HG03442 (cell line): Measurements from ENCODE around the gene PDE9A.

Experiments
- ATAC-seq: cut with Tn5 transposase; IDR thresholded peaks from one replicate; pipeline ENCODE4 v1.9.1; 2021; ENCODE audit warnings: mild to moderate bottlenecking, moderate library complexity; ENCODE audit not compliant: unreplicated experiment

PDE9A gene

DNA sequence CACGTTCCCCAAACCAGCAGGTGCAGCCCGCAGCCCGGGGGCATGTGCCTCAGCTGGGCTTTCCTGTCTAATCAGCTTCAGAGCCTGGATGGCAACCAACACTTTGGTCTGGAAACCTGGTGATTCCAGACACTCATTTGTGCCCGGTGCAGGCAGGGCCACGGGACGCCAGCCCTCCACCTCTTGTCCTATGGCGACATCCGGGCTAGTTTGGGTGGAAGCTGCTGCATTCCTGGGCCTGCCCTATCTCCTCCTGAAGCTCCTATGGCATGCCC lies 114.1 kb downstream of the PDE9A start:
- ATAC-seq, result no peak

DNA sequence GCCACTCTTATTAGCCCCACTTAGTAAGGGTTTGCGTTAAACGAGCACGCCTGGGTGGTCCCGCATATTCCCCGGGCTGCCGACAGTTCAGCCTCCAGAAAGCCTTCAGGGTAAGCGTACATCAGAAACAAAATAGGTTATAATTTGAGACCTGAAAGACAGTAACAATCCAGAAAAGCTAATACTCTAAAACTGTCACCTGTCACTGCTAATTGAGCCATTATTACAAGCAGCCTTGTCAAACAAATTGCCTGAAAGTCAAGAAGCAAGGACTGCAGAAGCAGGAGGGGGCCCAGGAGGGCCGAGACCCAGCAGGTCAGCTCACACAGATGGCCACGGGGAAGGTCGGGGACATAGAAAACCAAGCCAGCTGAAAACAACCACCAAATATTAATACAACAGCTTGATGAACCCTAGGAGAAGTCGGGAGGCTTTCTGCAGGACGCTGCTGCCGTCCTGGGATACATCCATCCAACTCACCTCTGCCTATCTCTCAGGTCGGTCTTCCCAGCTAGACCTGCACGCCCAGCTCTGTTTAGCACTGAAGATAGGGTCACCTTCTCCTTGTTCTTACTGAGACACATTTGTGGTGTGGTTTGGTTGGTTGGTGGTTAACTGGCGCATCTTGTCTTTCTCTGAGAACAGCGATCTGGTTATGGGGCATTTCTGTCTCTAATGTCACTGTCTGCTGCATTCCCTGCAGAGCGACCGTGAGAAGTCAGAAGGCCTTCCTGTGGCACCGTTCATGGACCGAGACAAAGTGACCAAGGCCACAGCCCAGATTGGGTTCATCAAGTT lies 115.1 kb downstream of the PDE9A start:
- ATAC-seq, result no peak

DNA sequence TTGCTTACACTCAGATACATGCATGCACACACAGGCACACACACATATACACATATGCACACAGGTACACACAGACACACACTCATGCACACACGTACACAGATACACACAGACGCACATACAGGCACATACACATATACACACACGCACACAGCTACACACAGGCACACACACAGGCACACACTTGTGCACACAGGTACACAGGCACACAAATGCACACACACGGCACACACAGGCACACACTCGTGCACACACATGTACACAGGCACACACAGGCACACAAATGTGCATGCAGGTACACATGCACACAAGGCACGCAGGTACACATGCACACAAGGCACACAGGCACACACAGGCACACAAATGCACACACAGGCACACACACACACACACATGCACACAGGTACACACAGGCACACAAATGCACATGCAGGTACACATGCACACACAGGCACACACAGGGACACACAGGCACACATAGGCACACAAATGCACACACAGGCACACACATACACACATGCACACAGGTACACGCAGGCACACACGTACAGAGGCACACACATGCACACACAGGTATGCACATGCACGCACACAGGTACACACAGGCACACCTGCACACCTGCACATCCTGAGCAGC lies 115.9 kb downstream of the PDE9A start:
- ATAC-seq, result no peak

DNA sequence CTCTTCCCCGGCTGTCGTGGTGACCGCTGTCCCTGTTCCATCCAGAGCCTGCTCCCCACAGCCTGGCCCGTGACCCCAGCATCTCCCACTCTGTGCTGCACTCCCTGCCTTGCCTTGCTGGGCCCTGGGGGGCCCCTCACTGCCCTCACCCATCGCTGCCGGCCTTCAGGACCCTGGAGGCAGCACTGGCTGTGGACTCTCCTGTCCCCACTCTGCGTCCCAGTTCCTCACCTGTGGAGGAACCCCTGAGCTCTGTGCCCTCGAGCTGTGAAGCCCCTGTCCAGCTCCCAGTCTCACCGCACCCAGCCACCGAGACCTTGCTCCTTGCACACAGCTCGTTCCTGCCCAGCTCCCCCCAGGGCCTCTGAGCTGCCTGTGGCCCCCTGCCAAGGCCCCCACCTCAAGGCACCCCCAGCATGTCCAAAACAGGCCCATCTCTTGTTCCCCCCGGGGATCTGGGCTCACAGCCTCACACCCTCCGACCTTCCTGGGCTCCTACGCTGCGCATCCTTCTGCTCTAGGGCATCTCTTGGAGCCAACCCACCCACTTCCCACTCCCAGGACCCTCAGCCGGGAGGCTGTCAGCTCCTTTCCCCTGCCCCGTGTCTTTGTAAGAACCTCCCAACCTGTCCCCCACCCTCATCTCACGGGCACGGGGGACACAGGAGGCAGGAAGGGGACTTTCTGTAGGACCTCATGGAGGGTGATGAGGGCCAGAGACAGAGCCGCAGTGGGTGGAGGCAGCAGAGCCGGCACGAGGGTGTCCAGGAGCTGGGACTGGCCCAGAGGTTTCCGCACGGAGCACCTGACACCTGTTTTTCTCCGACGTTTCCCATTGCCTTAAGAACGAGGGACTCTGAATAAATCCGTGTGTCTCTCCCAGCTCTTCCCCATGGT lies 116.6 kb downstream of the PDE9A start:
- ATAC-seq, result no peak

DNA sequence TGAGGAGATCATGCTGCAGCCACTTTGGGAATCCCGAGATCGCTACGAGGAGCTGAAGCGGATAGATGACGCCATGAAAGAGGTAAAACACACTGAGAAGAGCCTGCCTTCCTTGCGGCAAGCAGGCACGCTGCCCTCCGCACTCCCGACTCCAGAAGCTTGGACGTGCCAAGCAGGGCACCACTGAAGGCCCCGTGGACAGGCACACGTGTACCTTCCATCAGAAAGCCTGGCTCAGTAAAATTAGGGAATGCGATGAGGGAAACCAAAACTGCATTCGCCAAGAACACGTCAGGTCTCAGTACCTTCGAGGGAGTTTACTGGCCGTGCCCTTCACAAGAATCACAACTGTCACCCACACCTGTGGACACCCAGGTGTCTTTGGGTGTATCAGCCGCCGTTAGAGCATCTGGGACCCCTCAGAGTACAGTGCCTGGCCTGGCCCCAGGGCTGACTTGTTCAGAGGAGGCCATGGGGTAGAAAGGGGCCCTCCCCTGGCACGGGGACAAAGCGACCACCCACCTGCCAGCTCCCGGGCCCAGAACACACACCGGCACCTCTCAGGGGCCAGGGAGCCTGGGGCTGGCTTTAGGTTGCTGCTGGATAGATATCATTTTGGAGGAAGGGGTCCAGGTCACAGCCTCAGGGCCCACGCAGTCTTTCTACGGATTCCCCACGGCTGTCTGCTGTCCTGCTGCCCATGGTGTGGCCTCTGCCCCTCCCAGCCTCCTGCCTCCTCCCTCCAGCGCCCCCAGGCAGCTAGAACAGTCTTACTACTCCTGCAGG lies 117.5 kb downstream of the PDE9A start:
- no peak for ATAC-seq

DNA sequence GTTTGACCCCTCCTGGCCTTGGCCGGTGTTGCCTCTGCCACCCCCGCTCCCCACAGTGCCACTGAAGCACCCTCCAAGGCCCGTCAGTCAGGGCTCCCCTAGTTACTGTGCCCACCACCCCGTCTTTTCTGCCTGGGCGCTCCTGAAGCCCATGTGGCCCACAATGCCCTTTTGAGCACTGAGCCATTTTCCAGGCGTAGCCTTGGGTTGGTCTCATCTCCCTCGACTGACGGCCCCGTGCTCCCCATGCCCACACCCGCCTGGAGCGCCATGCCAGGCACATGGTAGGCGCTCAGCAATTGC lies 118.0 kb downstream of the PDE9A start:
- no peak for ATAC-seq

DNA sequence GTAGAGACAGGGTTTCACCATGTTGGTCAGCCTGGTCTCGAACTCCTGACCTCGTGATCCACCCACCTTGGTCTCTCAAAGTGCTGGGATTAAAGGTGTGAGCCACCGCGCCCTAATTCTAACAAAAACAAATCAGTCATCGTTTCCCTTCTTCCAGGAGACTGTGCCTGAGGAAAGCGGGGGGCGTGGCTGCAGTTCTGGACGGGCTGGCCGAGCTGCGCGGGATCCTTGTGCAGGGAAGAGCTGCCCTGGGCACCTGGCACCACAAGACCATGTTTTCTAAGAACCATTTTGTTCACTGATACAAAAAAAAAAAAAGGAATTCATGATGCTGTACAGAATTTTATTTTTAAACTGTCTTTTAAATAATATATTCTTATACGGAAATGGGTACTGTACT lies 121.7 kb downstream of the PDE9A start:
- ATAC-seq, result no peak

DNA sequence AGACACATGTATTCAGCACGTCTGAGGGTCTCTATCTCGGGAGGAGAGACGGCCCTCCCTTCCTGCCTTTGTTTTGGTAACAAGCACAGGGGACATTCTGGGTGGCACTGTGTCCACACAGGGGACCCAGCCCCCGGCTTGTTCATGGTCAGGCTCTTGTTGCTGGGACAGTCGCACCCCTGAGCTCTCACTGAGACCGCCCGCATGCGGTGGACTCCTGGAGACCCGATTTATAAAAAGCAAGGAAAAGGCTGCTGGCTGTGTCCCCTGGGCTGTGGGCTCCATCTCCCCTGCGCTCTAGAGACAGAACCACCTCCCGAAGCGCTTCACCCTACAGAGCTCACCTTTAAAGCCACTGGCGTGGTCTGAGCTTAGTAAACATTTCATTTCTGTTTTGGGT lies 122.5 kb downstream of the PDE9A start:
- no peak for ATAC-seq

DNA sequence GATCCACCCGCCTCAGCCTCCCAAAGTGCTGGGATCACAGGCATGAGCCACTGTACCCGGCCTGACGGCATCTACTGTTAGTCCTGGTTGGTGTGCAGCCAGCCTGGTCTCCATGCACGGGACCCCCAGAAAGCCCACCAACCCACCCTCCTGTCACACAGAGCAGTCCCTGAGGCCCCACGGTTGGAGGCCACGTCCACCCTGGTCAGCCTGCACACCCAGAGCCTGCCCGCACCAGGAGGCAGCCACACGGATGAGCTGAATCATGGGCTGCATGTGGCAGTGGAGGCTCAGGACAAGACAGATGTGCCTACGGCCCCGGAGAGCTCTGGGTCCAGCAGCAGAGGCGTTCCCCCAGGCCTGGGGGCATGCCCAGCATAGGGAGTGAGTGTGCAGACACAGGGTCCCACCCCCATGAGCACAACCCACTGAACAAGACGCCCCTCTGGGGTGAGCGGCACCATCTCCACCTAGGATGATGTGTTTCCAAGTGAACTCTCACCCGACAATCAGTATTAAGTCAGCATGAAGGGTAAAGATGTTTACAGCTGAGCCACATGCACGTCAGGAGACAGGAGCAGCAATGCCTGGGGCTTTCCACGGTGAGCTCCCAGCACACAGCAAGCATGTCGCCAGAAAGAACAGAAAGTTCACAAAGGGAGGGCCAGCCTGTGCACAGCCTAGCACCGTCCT lies 123.8 kb downstream of the PDE9A start:
- ATAC-seq, result no peak

DNA sequence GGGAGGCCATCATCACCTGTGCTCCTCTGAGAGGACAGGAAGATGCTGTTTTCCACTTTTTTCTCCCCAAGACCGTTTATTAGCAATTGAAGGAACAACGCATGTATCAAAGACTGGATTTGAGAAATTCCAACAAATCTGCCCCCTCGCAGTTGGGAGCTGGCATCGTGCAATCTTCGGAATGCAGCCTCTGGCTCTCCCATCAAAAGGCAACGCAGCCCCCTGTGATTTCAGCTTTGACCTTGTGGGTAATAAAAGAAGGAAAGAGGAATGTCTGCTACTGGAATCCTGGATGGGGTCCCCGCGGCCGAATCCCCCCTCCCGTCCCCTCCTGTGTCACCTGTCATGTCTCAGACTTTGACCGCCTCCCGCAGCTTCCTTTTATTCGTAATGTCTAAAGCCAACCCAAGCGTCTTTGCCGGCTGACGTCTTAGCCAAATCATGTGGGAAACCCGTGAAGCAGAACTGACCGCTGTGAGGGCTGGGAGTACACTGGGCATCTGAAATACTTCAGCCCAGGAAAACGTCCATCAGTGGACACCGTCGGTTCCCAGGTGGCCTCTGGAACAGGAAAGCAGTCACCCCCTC lies 124.4 kb downstream of the PDE9A start:
- no peak for ATAC-seq

DNA sequence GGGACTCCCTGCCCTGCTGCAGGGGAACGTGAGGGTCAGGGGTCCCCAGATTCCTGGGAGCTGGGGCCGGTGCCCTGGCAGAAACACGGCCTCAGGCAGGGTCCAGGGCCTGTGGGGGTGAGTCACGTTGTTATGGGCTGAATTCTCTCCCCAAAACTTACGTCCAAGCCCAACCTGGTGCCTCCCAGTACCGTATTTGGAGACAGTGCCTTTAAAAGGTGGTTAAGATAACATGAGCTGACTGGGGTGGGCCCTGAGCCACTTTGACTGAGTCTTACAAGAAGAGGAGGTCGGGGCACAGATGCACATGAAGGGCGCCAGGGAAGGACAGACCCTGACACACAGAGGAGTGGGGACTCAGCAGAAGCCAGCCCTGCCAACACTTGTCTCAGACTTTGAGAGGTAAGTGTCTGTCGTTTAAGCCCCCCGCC lies 126.0 kb downstream of the PDE9A start:
- no peak for ATAC-seq

DNA sequence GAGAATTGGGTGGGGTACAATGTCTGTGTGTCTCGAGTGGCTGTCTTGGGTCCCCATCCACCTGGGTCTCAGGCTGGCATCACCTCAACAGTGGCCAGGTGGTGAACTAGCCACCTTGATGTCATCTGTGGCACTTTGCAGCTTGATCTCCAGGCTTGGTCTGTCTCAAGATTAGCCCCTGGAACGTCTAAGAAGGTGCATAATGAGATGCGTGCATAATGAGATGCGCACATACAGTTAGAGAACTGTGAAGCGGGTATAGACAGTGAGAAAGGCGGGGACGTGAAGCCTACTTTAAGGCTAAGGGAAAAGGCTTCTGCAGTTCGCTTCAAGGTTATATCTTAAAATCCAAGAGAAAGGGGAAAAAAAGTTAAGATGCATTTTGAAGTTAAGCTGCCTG lies 127.2 kb downstream of the PDE9A start:
- no peak for ATAC-seq

DNA sequence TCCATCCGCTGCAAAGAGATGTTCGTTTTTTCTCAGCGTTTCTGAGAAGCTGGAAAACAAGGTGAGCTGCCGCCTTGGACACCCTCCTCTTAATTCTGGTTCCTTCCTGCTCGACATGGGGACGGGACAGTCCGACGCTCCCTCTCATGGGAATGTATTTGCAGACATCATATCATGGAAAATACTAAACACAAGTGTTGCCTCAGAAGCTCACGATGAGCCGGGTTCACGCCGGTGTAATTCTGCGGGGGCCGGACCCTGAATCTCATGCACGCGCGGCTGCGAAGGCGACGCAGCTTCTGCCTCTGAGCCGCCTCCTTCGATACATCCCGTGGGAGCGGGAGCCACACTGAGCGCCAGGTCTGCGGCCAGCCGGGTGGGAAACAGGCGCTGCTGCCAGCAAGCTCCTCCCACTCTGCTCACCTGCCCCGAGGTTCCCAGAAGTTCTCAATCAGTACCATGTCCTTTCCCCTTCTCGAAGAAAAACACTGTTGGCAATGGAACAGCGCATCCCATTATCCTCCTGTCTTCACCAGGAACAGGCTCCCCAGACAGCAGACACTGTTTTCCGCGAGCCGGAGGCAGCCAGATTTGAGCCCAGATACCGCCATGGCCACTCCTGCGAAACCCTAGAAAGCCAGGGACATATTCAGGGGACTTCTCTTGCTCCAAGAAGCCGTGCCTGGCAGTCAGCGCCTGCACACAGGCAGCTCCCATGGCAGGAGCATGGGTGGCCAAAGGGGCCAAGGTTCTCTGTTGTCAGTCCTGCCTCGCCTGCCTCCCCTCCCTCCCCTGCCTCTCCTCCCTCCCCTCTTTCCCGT lies 127.9 kb downstream of the PDE9A start:
- no peak for ATAC-seq

DNA sequence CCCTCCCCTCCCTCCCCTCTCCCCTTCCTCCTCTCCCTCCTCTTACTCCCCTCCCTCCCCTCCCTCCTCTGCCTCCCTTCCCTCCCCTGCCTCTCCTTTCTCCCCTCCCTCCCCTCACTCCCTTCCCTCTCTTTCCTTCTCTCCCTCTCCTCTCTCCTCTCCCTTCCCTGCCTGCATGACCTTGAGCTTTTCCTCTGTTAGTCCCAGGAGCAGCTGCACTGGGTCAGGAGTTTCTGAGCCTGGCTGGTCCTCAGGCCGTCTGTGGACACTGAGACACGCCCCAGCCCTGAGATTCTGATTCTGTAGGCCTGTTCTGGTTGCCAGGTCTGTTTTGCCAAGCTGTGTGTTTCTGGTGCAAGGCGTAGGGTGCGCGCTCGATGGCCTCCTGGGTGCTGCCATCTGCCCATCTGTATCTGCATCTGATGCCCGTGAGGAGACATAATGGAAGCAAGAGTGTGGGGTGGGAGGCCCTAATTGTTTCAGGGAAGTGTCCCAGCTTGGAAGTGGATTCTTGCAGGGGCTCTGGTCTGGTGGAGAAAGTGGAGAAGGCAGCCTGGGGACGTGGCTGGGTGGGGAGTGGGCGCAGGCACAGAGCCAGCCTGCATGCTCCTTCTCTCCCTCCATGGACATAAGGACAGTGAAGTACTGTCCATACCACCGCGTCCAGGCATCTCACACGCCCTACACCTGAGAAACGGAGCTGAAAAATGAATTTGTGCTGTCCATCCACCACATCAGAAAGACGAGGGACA lies 128.7 kb downstream of the PDE9A start:
- ATAC-seq, result no peak

DNA sequence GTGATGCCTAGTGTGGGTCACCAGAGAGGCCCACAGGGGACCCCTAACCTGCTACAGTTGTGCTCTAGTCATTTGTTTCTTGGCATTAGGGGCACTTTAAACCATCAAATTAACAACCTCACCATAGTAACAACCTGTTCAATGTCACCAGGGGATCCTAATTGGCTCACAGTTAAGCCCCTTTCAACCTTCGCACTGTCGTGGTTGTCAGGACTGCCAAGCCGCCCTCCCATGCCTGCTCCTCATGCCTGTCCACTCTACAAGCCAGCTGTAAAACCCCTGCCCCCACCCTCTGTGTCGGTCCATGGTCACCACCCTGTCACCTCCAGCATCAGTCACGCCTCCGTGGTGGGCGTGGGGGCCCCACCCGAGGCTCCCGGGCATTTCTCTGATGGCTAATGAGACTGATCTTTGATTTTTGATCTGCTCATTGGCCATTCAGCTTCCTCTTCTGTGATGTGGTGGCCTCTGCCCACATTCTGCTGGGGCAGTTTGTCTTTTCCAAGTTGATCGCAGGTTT lies 129.4 kb downstream of the PDE9A start:
- ATAC-seq, result no peak

DNA sequence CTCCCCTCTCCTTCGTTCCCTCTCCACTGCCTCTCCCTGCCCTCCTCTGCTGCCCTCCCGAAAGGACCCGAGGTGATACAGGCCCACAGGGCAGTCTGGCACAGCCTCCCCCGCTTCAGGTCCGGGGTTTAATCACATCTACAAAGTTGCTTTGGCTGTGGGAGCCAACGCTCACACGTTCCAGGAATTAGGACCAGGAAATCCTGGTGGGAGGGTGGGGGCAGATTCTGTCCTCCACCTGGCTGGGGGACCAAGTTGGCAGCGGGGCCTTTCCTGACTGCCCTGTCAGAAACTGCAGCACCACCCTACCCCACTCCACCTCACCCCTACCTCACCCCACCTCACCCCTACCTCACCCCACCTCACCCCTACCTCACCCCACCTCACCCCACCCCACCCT lies 130.9 kb downstream of the PDE9A start:
- no peak for ATAC-seq

DNA sequence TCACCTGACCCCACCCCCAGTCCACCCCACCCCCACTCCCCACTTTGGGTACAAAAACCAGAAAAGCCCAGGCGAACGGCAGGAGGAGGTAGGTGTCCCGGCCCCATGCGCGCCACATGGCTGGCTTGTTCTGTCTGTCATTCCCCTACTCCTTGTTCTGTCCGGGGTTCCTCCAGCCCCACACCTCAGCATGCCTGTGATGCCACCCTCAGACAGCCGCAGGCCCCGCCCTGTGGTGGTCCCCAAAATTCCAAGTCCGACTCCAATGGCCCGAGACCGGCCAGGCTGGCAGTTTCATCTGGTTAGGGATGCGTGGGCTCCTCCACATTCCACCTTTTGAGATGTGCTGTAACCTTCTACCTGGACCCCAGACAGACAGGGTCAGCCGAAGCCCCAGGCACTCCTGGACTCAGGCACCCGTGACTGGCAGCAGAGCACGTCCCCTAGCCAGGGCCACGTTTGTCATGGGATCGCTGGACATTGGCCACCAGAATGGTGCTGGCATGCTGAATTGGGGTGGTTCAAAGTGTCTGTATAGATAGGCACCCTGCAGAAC lies 131.6 kb downstream of the PDE9A start:
- ATAC-seq, result no peak
